Ectodermal cell (in vitro differentiated cells): ENCODE results near the gene STAT4.

Experiments
- H3K27ac ChIP-seq: 2 replicates; pipeline ENCODE4 v1.7.0; 2013; ENCODE audit warnings: mild to moderate bottlenecking, low read depth, low read length; ENCODE audit not compliant: insufficient read depth, poor library complexity, severe bottlenecking
- H3K27me3 ChIP-seq: 2 replicates; pipeline ENCODE4 v1.7.0; 2013; ENCODE audit warnings: mild to moderate bottlenecking, low read length; ENCODE audit not compliant: insufficient read depth, control insufficient read depth, poor library complexity, severe bottlenecking
- H3K36me3 ChIP-seq: one replicate; pipeline ENCODE4 v1.7.0; 2013; ENCODE audit warnings: low read length; ENCODE audit not compliant: control insufficient read depth, insufficient read depth
- H3K4me1 ChIP-seq: one replicate; pipeline ENCODE4 v1.7.0; 2013; ENCODE audit warnings: low read length; ENCODE audit not compliant: control insufficient read depth, insufficient read depth
- H3K4me3 ChIP-seq: 2 replicates; pipeline ENCODE4 v1.7.0; 2013; ENCODE audit warnings: low read depth, low read length, control low read depth; ENCODE audit not compliant: insufficient read depth
- H3K9me3 ChIP-seq: 2 replicates; pipeline ENCODE4 v1.7.0; 2013; ENCODE audit warnings: mild to moderate bottlenecking, low read length, moderate library complexity; ENCODE audit not compliant: control insufficient read depth
- WGBS, 2 experiments: methylation state at CpG; one replicate each; pipeline ENCODE4 v1.1.7; 2013; ENCODE audit warnings: missing lambda C conversion rate in 2 of 2; 5-methylcytosine and 5-hydroxymethylcytosine counted together

STAT4 gene

GRCh38 chr2:191103774-191104173, 47.0 kb downstream of the STAT4 start:
- no peaks in the 10 kb centered on the region for H3K9me3 ChIP-seq
- H3K27me3 ChIP-seq: no peaks in the 10 kb centered on the region
- no peak overlapping the region for H3K27ac ChIP-seq
- H3K4me1 ChIP-seq: no peaks in the 10 kb centered on the region
- H3K4me3 ChIP-seq: no peak overlapping the region
- no peaks in the 10 kb centered on the region for H3K36me3 ChIP-seq
- no CpG with 5 or more reads among the region's 1 CpG for WGBS, 2 experiments

DNA sequence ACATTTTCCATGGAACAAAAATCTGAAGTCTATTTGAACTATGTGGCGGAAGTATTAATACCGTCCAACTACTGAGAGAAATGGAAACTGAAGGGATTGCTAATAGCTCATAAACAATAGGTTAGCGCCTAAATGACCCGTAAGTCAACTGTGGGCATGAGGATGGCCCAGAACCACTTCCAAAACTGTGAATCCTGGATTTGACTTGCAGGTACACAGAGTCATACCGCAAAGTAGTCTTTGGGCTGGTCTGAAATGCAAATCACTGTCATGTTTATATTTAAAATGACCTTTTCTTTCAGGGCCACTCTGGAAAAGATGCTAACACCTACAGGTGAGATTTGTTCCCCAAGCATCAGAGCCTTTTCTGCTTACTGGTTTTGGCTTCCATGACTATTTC, 50.6 kb downstream of the STAT4 start:
- Histone ChIP-seq H3K36me3 (no peaks in the 10 kb centered on the region), H3K27me3 (no peaks in the 10 kb centered on the region), H3K4me1 (no peaks in the 10 kb centered on the region), H3K9me3 (no peaks in the 10 kb centered on the region), H3K4me3 (no peak overlapping the region), H3K27ac (no peak overlapping the region)
- 91 to 95% methylated on average over 5 of the region's 5 CpGs for WGBS, 2 experiments

GRCh38 chr2:191087311-191087710, 63.5 kb downstream of the STAT4 start:
- no peak overlapping the region for H3K27ac ChIP-seq

DNA sequence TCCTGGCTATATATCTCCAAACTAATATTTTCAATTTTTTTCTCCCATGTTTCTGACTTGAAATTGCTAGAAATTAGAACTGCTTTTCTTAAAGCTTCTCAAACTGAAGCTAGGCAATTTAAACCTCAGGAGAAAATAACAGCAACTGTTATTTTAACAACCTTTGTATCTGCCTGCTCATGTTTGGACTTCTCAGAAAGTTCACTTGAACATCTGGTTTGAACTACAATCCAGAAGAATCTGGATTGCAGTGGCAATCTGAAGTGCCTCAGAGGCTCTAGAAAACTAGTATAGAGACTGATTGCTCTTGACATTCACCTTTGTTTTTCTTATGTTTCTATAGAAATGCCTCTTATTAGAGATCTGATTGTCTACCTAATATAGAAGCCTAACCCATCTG, 64.1 kb downstream of the STAT4 start:
- H3K27me3 ChIP-seq: no peaks in the 10 kb centered on the region
- H3K4me3 ChIP-seq: no peak overlapping the region
- H3K4me1 ChIP-seq: no peaks in the 10 kb centered on the region
- H3K9me3 ChIP-seq: no peaks in the 10 kb centered on the region
- H3K27ac ChIP-seq: no peak overlapping the region
- no peaks in the 10 kb centered on the region for H3K36me3 ChIP-seq

More at GRCh38 chr2:191087311-191087710, 63.5 kb downstream of the STAT4 start:
- Histone ChIP-seq H3K4me1 (no peaks in the 10 kb centered on the region), H3K4me3 (no peak overlapping the region), H3K9me3 (no peaks in the 10 kb centered on the region), H3K27me3 (no peaks in the 10 kb centered on the region), H3K36me3 (no peaks in the 10 kb centered on the region)
- 75 to 77% methylated on average over 1 of the region's 2 CpGs for WGBS, 2 experiments

- Histone ChIP-seq H3K4me1 (no peaks in the 10 kb centered on the region), H3K27me3 (no peaks in the 10 kb centered on the region), H3K36me3 (no peaks in the 10 kb centered on the region), H3K9me3 (no peaks in the 10 kb centered on the region), H3K4me3 (no peak overlapping the region), H3K27ac (no peak overlapping the region)
- 87 to 93% methylated on average over 3 of the region's 3 CpGs for WGBS, 2 experiments
Observed at GRCh38 chr2:191083540-191083939, 67.3 kb downstream of the STAT4 start.

GRCh38 chr2:191082321-191082720, 68.5 kb downstream of the STAT4 start:
- no peaks in the 10 kb centered on the region for H3K36me3 ChIP-seq
- no peak overlapping the region for H3K27ac ChIP-seq
- H3K27me3 ChIP-seq: no peaks in the 10 kb centered on the region
- 94 to 100% methylated on average over 2 of the region's 2 CpGs for WGBS, 2 experiments
- no peak overlapping the region for H3K4me3 ChIP-seq
- no peaks in the 10 kb centered on the region for H3K4me1 ChIP-seq
- no peaks in the 10 kb centered on the region for H3K9me3 ChIP-seq

GRCh38 chr2:191081411-191082155, 69.2 kb downstream of the STAT4 start:
- H3K27ac ChIP-seq: no peak overlapping the region
- H3K4me3 ChIP-seq: no peak overlapping the region
- H3K4me1 ChIP-seq: no peaks in the 10 kb centered on the region
- 60 to 67% methylated on average over 3 of the region's 3 CpGs for WGBS, 2 experiments
- no peaks in the 10 kb centered on the region for H3K27me3 ChIP-seq
- H3K9me3 ChIP-seq: no peaks in the 10 kb centered on the region
- no peaks in the 10 kb centered on the region for H3K36me3 ChIP-seq

GRCh38 chr2:191078165-191078867, 72.5 kb downstream of the STAT4 start:
- Histone ChIP-seq H3K4me1 (no peaks in the 10 kb centered on the region), H3K36me3 (no peaks in the 10 kb centered on the region), H3K27me3 (no peaks in the 10 kb centered on the region), H3K9me3 (no peaks in the 10 kb centered on the region), H3K27ac (no peak overlapping the region), H3K4me3 (no peak overlapping the region)
- 89 to 96% methylated on average over 2 of the region's 3 CpGs for WGBS, 2 experiments

GRCh38 chr2:191070276-191070675, 80.5 kb downstream of the STAT4 start:
- no peaks in the 10 kb centered on the region for H3K9me3 ChIP-seq
- no peak overlapping the region for H3K27ac ChIP-seq
- no peaks in the 10 kb centered on the region for H3K36me3 ChIP-seq
- 89 to 96% methylated on average over 1 of the region's 1 CpG for WGBS, 2 experiments
- no peaks in the 10 kb centered on the region for H3K4me1 ChIP-seq
- H3K27me3 ChIP-seq: no peaks in the 10 kb centered on the region
- no peak overlapping the region for H3K4me3 ChIP-seq

- no peaks in the 10 kb centered on the region for H3K36me3 ChIP-seq
- H3K9me3 ChIP-seq: no peaks in the 10 kb centered on the region
- no peaks in the 10 kb centered on the region for H3K4me1 ChIP-seq
- 94 to 98% methylated on average over 3 of the region's 3 CpGs for WGBS, 2 experiments
- H3K4me3 ChIP-seq: no peak overlapping the region
- H3K27me3 ChIP-seq: no peaks in the 10 kb centered on the region
- H3K27ac ChIP-seq: no peak overlapping the region
Observed at GRCh38 chr2:191069606-191070005, 81.2 kb downstream of the STAT4 start.
